H1 (cell line): ENCODE measurements around the gene NUDT2. TPM values are rescaled to one million over a fixed set of nuclear protein-coding genes. Genes with fewer than 3 reads are reported as not detected.

Experiments
- CREB1 ChIP-seq: IDR thresholded peaks from 2 replicates; pipeline ENCODE4 v1.6.1; 2012; ENCODE audit warnings: inconsistent platforms
- CTBP2 ChIP-seq: IDR thresholded peaks from 2 replicates; pipeline ENCODE4 v1.7.0; 2011; ENCODE audit warnings: borderline replicate concordance, mild to moderate bottlenecking, moderate library complexity, mixed read lengths, low read length; ENCODE audit not compliant: insufficient read depth, insufficient read length
- EP300 ChIP-seq, 2 experiments: IDR thresholded peaks; 1 replicate in 1 of 2; 2 replicates in 1 of 2; pipeline ENCODE4 v1.6.1; 2011 to 2012; ENCODE audit warnings: low read depth in 2 of 2, low read length in 2 of 2, mild to moderate bottlenecking in 2 of 2, borderline replicate concordance in 1 of 2, inconsistent platforms in 1 of 2, moderate library complexity in 1 of 2
- FOSL1 ChIP-seq: IDR thresholded peaks from 2 replicates; pipeline ENCODE4 v1.6.1; 2011; ENCODE audit warnings: mild to moderate bottlenecking, low read depth, low read length, moderate library complexity; ENCODE audit not compliant: insufficient read depth
- HDAC6 ChIP-seq: IDR thresholded peaks from one replicate; pipeline ENCODE4 v1.7.1; 2012; ENCODE audit warnings: low read depth, mild to moderate bottlenecking, inconsistent platforms, low read length, moderate library complexity
- JUND ChIP-seq: IDR thresholded peaks from 2 replicates; pipeline ENCODE4 v1.6.1; 2011; ENCODE audit warnings: mild to moderate bottlenecking, improper control_type of control experiment, low read length
- KDM4A ChIP-seq: IDR thresholded peaks from one replicate; pipeline ENCODE4 v1.7.1; 2012; ENCODE audit warnings: low read depth, mild to moderate bottlenecking, moderate library complexity, low read length, inconsistent platforms; ENCODE audit not compliant: severe bottlenecking
- PHF8 ChIP-seq: fragments of 200-600 bp; sonication (generic); conservative IDR thresholded peaks from 2 replicates; pipeline ENCODE4 v1.7.1; 2012; ENCODE audit warnings: low read depth, mild to moderate bottlenecking, inconsistent platforms, low read length, moderate library complexity
- POLR2A ChIP-seq, 2 experiments: IDR thresholded peaks; 1 replicate in 1 of 2; 2 replicates in 1 of 2; pipeline ENCODE4 v1.6.1; 2011; ENCODE audit warnings: low read depth in 2 of 2, low read length in 2 of 2, mild to moderate bottlenecking in 2 of 2; ENCODE audit errors: control extremely low read depth in 1 of 2
- POLR2AphosphoS5 ChIP-seq: IDR thresholded peaks from 2 replicates; pipeline ENCODE4 v1.6.1; 2011; ENCODE audit warnings: low read depth, low read length
- RFX5 ChIP-seq: IDR thresholded peaks from 2 replicates; pipeline ENCODE4 v1.6.1; 2011; ENCODE audit warnings: low read depth, low read length, improper control_type of control experiment, borderline replicate concordance
- RNF2 ChIP-seq: fragments of 200-900, 300-1000 bp; sonication (generic); IDR thresholded peaks from 2 replicates; pipeline ENCODE4 v1.7.1; 2016; ENCODE audit warnings: borderline replicate concordance, low read depth, mild to moderate bottlenecking, antibody characterized with exemption, low read length; ENCODE audit not compliant: poor library complexity, severe bottlenecking; ENCODE audit errors: missing control alignments
- SIN3A ChIP-seq, 2 experiments: IDR thresholded peaks in 1 of 2; conservative IDR thresholded peaks in 1 of 2; 2 replicates each; pipeline ENCODE4 v1.6.1; 2011 to 2012; ENCODE audit warnings: low read length in 2 of 2, improper control_type of control experiment in 1 of 2, low read depth in 1 of 2, mild to moderate bottlenecking in 1 of 2
- SUZ12 ChIP-seq: fragments of 200-600 bp; sonication (generic); IDR thresholded peaks from 2 replicates; pipeline ENCODE4 v1.6.1; 2012; ENCODE audit warnings: mild to moderate bottlenecking, inconsistent platforms, low read length, moderate library complexity, mixed read lengths
- TAF1 ChIP-seq: IDR thresholded peaks from 2 replicates; pipeline ENCODE4 v1.6.1; 2011; ENCODE audit warnings: mild to moderate bottlenecking, low read depth, low read length
- TAF7 ChIP-seq: optimal IDR thresholded peaks from 2 replicates; pipeline ENCODE3; 2011; ENCODE audit warnings: low read depth, mild to moderate bottlenecking, inconsistent platforms, low read length, moderate library complexity, borderline replicate concordance
- TBP ChIP-seq: IDR thresholded peaks from 2 replicates; pipeline ENCODE4 v1.6.1; 2011; ENCODE audit warnings: low read depth, low read length, improper control_type of control experiment
- TCF12 ChIP-seq: IDR thresholded peaks from 2 replicates; pipeline ENCODE4 v1.6.1; 2011; ENCODE audit warnings: low read depth, mild to moderate bottlenecking, low read length
- YY1 ChIP-seq: IDR thresholded peaks from 2 replicates; pipeline ENCODE4 v1.6.1; 2011; ENCODE audit warnings: low read depth, mild to moderate bottlenecking, low read length
- polyA plus RNA-seq, 7 experiments: library from polyadenylated mRNA; depleted of rRNA in 3 of 7; stranded (reverse) in 5 of 7; unstranded in 2 of 7; fragments of >200 nt in 5 of 7; fragments of 200-250 nt in 2 of 7; gene quantifications; 1 replicate in 5 of 7; 2 replicates in 1 of 7; 4 replicates in 1 of 7; pipeline versions ENCODE4 v1.2.1 to v1.2.3, GENCODE V29; 2011 to 2013; ENCODE audit warnings: missing spikeins in 2 of 7, mixed read lengths in 2 of 7
- total RNA-seq: library from RNA; stranded (reverse); fragmentation: NEBNext Ultra II Directional; extraction: Animal tissue kit (Norgen Biotek cat#: 25700); gene quantifications from 2 replicates; pipeline ENCODE4 v1.2.1, GENCODE V29; 2021
- TF ChIP-seq, protein P1 (sequence below): IDR thresholded peaks from 2 replicates; pipeline ENCODE4 v1.6.1; 2012; ENCODE audit warnings: inconsistent platforms
- TF ChIP-seq, protein P2 (sequence below): IDR thresholded peaks from 2 replicates; pipeline ENCODE4 v1.6.1; 2012; ENCODE audit warnings: low read length, inconsistent platforms

The NUDT2 gene
- total and polyA plus RNA-seq, 2 of the 8 experiments (the other 6 are each of a cell fraction or from before 2014, with no cell fraction given), result 16.7 to 23.7 TPM

DNA sequence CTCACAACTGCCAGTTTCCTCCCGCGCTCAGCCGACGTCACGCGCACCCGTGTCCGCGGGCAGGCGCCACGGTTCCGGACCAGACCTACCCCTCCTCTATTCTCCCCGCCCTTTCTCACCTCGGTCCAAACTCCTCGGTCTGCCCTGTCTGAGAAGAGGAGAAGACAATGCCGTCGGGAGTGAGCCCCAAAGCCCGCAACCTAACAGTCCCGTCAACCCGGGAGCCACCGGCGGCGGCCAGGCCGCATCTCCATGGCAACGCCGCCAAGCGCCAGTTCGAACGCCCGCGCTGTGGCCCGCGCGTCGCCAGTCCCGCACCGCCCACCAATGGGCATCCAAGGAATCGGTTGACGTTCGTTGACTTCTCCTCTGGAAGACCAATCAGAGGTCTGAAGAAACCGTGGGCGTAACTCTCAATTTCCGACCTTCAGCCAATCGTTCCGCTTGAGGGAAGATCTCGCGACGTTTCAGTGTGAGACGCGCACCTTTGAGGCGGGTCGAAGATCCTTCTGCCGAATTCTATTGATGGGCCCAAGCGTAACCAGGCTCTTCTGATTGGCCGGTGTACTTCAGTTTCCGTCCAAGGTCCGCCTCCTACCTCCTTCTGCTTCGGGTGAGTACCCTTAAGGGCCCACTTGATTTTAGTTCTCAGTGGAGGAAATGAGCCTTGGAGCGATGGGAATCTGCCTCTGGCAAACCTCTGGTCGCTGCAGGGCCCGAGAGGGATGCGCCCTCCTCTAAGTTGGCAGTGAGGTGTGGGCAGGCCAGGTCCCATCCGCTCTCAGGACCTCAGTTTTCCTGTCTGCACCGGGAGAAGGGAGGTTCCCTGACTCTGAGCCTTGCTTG lies at the start of gene NUDT2, which contains the start of gene KIF24 (continued):
- TF ChIP-seq POLR2AphosphoS5 (peak; percentile 90), FOSL1 (no peak), SUZ12 (no peak), YY1 (no peak), EP300 (IDR thresholded peaks at IDR 0.05; ENCODE audit: borderline replicate concordance in 1 of 2, low read depth in 2 of 2, low read length in 2 of 2) (no peak), CTBP2 (no peak), TAF1 (peak; percentile 90), RFX5 (peak; percentile 42; the same call in 1 of the 2 replicates), SIN3A (conservative IDR thresholded peaks at IDR 0.05 in 1 of 2, IDR thresholded peaks at IDR 0.05 in 1 of 2; ENCODE audit: low read depth in 1 of 2, low read length in 2 of 2) (peak; percentile 70 to 94; a peak in 2 of 4 replicates), POLR2A (IDR thresholded peaks at IDR 0.05; ENCODE audit: control extremely low read depth in 1 of 2, low read depth in 2 of 2, low read length in 2 of 2) (peak; percentile 71 to 94), TCF12 (no peak), JUND (no peak), TBP (peak; percentile 91), RNF2 (no peak), TAF7 (peak; percentile 90), HDAC6 (no peak), PHF8 (peak; percentile 73), KDM4A (peak; percentile 33), CREB1 (peak; percentile 81)
- TF ChIP-seq, protein P1, sequence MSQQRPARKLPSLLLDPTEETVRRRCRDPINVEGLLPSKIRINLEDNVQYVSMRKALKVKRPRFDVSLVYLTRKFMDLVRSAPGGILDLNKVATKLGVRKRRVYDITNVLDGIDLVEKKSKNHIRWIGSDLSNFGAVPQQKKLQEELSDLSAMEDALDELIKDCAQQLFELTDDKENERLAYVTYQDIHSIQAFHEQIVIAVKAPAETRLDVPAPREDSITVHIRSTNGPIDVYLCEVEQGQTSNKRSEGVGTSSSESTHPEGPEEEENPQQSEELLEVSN, result peak; percentile 31; the same call in 1 of the 2 replicates
- TF ChIP-seq, protein P2, sequence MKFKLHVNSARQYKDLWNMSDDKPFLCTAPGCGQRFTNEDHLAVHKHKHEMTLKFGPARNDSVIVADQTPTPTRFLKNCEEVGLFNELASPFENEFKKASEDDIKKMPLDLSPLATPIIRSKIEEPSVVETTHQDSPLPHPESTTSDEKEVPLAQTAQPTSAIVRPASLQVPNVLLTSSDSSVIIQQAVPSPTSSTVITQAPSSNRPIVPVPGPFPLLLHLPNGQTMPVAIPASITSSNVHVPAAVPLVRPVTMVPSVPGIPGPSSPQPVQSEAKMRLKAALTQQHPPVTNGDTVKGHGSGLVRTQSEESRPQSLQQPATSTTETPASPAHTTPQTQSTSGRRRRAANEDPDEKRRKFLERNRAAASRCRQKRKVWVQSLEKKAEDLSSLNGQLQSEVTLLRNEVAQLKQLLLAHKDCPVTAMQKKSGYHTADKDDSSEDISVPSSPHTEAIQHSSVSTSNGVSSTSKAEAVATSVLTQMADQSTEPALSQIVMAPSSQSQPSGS, result no peak
